Measurements from ENCODE around the gene CPEB4.

The CPEB4 gene

DNA sequence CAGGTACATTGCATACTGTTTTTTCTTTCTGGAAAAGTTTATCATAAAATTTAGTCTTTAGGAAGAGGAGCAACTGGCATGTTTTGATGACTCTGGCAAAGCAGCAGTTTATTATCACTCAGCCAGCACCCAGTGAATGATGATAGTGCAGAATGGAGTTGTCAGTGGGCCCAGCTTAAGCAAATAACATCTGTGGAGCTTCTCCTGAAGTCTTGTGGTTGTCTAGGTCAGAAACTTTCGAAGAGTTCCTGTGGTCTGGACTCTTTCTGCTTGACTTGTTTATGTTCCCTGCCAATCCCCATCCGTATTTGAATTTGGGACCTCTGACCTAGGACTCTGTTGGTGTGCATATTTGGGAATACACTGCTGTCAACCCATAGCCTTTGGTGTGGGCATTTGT, 62.7 kb downstream of the CPEB4 start:
- H3K27ac ChIP-seq (replicated peaks), result no peak overlapping the region
- H3K4me3 ChIP-seq (replicated peaks; ENCODE audit: insufficient read depth, low read length), result no peak overlapping the region
- TF ChIP-seq REST (IDR thresholded peaks at IDR 0.05; ENCODE audit: insufficient replicate concordance, low read depth), result no peak
- no peak for TF ChIP-seq POLR2AphosphoS5 (IDR thresholded peaks at IDR 0.05; ENCODE audit: low read depth)
- TF ChIP-seq, protein P1, sequence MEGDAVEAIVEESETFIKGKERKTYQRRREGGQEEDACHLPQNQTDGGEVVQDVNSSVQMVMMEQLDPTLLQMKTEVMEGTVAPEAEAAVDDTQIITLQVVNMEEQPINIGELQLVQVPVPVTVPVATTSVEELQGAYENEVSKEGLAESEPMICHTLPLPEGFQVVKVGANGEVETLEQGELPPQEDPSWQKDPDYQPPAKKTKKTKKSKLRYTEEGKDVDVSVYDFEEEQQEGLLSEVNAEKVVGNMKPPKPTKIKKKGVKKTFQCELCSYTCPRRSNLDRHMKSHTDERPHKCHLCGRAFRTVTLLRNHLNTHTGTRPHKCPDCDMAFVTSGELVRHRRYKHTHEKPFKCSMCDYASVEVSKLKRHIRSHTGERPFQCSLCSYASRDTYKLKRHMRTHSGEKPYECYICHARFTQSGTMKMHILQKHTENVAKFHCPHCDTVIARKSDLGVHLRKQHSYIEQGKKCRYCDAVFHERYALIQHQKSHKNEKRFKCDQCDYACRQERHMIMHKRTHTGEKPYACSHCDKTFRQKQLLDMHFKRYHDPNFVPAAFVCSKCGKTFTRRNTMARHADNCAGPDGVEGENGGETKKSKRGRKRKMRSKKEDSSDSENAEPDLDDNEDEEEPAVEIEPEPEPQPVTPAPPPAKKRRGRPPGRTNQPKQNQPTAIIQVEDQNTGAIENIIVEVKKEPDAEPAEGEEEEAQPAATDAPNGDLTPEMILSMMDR (IDR thresholded peaks at IDR 0.05; ENCODE audit: insufficient read depth, low read length), result no peak
- no peak for TF ChIP-seq SPI1 (IDR thresholded peaks at IDR 0.05; ENCODE audit: borderline replicate concordance, low read depth)
- TF ChIP-seq GABPA (IDR thresholded peaks at IDR 0.05; ENCODE audit: low read depth), result no peak
- no peak for DNase-seq (ENCODE audit: low read depth in 1 of 2, low spot score in 1 of 2)
- no peaks in the 10 kb centered on the region for H3K27me3 ChIP-seq (ENCODE audit: insufficient read depth, poor library complexity, severe bottlenecking)

GRCh38 chr5:173953528-173954090, 65.5 kb downstream of the CPEB4 start:
- no peak for DNase-seq (ENCODE audit: low read depth in 1 of 2, low spot score in 1 of 2)
- H3K27me3 ChIP-seq (ENCODE audit: insufficient read depth, poor library complexity, severe bottlenecking), result no peaks in the 10 kb centered on the region
- no peak for TF ChIP-seq POLR2AphosphoS5 (IDR thresholded peaks at IDR 0.05; ENCODE audit: low read depth)
- TF ChIP-seq GABPA (IDR thresholded peaks at IDR 0.05; ENCODE audit: low read depth), result no peak
- no peak for TF ChIP-seq SPI1 (IDR thresholded peaks at IDR 0.05; ENCODE audit: borderline replicate concordance, low read depth)
- TF ChIP-seq, protein P1 (IDR thresholded peaks at IDR 0.05; ENCODE audit: insufficient read depth, low read length), result no peak
- no peak for TF ChIP-seq REST (IDR thresholded peaks at IDR 0.05; ENCODE audit: insufficient replicate concordance, low read depth)
- no peak overlapping the region for H3K27ac ChIP-seq (replicated peaks)
- H3K4me3 ChIP-seq (replicated peaks; ENCODE audit: insufficient read depth, low read length), result no peak overlapping the region

GRCh38 chr5:173954671-173955521, 66.7 kb downstream of the CPEB4 start:
- no peak for TF ChIP-seq POLR2AphosphoS5 (IDR thresholded peaks at IDR 0.05; ENCODE audit: low read depth)
- TF ChIP-seq, protein P1 (IDR thresholded peaks at IDR 0.05; ENCODE audit: insufficient read depth, low read length), result no peak
- H3K27ac ChIP-seq (replicated peaks), result no peak overlapping the region
- H3K4me3 ChIP-seq (replicated peaks; ENCODE audit: insufficient read depth, low read length), result no peak overlapping the region
- no peak for DNase-seq (ENCODE audit: low read depth in 1 of 2, low spot score in 1 of 2)
- H3K27me3 ChIP-seq (ENCODE audit: insufficient read depth, poor library complexity, severe bottlenecking), result no peaks in the 10 kb centered on the region

Data from HL-60 (cell line).